ENCODE data around the gene ACBD6.

The ACBD6 gene

GRCh38 chr1:180369061-180369460, 133.3 kb downstream of the ACBD6 start:
- DNase-seq (ENCODE audit: low read depth): no peak

- DNase-seq (ENCODE audit: low read depth): peak; percentile 32
Measured at GRCh38 chr1:180366371-180367068, 135.9 kb downstream of the ACBD6 start.

DNA sequence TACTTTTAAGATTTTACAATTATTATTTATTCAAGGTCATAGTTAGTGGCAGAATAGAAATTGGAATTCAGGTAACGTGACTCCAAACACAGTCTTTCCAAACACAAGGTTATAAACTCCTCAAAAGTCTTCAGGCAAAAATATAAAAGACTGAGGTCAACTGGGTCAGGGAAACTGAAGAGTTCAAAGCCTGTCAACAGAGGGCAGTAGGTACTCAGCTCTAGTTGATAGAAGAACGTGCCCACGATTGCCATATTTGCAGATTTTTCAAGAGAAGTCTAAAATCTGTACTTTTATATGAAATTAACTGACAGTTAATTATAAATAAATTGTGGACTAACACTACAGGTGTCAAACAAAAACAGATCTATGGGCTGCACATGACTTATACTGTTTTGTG, 137.3 kb downstream of the ACBD6 start:
- DNase-seq (ENCODE audit: low read depth): peak; percentile 2

GRCh38 chr1:180363246-180363995, 139.0 kb downstream of the ACBD6 start:
- DNase-seq (ENCODE audit: low read depth): no peak

GRCh38 chr1:180360333-180361075, 141.9 kb downstream of the ACBD6 start:
- peak; percentile 76 for DNase-seq (ENCODE audit: low read depth)

- DNase-seq (ENCODE audit: low read depth): peak; percentile 8
Measured at GRCh38 chr1:180358649-180359048, 143.7 kb downstream of the ACBD6 start.

DNA sequence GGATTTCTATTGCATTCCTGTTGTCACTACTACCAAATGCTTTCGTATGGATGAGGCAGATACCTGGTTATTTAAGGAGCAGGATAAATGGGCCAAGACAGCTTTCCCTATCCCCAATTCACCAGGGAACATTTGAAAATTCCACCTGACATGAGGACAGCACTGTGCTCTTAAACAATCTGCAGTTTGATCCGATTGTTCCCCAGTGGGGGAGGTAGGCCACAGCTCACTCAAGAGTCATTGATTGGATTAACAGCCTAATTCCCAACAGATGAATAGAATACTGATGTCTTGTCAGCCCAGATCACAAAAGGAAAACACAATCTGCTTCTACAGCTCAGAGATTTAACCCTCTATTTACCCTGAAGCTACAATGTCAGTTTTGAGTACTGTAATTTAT, 148.4 kb downstream of the ACBD6 start:
- DNase-seq (ENCODE audit: low read depth): no peak

DNA sequence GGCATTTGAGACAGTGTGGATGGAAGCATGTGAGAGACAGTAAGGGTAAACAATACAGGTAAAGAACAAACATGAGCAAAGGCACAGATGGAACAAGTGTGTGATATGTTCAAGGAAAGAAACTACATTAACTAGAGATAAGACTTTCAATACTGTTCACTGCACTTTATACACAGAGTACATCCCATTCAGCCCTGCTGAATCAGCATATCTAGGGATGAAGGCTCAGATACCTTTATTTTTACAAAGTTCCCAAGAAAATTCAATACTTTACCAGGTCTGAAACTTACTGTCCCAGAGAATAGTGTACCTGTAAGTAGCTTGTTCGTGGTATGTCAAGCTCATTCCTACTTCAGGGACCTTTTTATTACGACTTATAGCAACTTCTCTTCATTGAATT, 149.8 kb downstream of the ACBD6 start:
- no peak for DNase-seq (ENCODE audit: low read depth)

- no peak for DNase-seq (ENCODE audit: low read depth)
Measured at GRCh38 chr1:180352021-180352420, 150.4 kb downstream of the ACBD6 start.

- DNase-seq (ENCODE audit: low read depth): no peak
Measured at GRCh38 chr1:180345148-180345547, 157.2 kb downstream of the ACBD6 start.

GRCh38 chr1:180343921-180344769, 158.2 kb downstream of the ACBD6 start:
- DNase-seq (ENCODE audit: low read depth): peak; percentile 53

DNA sequence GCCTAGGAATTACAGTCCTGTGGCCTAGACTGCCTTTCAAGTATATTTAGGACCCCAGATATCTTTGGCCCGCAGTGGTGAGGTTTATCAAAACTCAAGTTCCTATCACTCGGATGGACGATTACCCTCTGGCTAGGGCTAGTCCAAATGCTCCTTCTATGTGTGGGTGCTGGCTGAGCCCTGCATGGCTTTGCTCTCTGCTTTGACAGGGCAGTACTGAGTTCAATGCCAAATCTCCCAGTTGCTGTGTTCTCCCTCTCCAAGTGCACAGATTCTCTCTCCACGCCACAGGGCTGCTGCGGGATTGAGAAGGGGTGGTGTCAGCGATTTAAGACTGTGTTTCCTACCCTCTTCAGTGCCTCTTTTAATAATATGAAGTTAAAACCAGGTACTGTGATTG, 175.3 kb downstream of the ACBD6 start:
- DNase-seq (ENCODE audit: low read depth): no peak

DNA sequence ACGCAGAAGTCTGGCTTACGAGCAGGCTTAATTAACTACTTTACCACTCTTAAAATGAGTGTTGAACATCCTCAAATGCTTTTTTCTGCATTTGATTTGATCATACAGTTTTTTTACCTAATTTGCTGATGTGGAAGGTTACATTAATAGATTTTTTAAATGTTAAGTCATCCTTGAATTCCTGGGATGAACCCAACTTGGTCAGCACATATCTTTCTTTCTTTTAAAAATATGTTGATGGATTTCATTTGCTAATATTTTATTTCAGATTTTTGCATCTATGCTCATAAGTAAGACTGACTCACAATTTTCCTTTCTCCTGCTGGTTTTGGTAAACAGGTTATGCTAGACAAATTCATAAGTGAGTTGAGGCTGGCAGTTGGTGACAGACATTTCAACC, 189.5 kb downstream of the ACBD6 start:
- DNase-seq (ENCODE audit: low read depth): peak; percentile 29

- DNase-seq (ENCODE audit: low read depth): peak; percentile 67
Measured at GRCh38 chr1:180311011-180311730, 191.2 kb downstream of the ACBD6 start.

DNA sequence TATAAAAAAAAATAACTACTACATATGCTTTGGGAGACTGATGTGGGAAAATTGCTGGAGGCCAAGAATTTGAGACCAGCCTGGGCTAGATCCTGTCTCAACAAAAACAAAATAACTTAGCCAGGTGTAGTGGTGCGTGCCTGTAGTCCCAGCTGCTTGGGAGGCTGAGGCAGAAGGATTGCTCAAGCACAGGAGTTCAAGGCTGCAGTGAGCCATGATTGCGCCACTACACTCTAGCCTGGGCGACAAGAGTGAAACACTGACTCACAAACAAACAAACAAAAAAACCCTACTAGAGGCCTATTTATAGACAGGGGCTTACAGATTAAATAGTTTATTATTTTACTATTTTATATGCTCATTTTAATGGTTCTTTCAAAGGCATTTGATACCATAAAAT, 192.3 kb downstream of the ACBD6 start:
- DNase-seq (ENCODE audit: low read depth): peak; percentile 44

- DNase-seq (ENCODE audit: low read depth): peak; percentile 73
Measured at GRCh38 chr1:180309338-180309737, 193.0 kb downstream of the ACBD6 start.

DNA sequence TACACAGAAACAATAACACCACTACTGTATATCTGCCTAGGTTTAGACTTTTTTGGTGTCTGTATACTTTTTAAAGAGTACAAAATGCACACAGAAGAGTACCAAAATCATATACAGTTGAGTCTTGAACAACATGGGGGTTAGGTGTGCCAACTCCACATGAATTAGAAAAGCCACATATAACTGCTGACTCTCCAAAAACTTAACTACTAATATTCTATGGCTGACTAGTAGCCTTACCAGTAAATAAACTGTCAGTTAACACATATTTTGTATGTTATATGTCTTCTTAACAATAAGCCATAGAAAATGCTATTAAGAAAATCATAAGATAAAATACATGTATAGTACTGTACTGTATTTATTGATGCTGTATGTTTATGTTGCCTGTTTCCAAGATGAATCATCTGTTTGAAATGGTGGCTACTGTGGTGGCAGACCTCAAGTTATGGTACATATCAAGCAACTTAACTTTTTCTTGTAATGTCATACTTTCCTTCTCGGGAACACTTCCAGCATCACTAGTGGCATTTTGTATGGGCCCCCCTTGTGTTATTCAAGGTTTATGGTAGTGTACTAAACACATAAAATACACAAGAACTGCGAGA, 201.1 kb downstream of the ACBD6 start:
- DNase-seq (ENCODE audit: low read depth): peak; percentile 50

- no peak for DNase-seq (ENCODE audit: low read depth)
Measured at GRCh38 chr1:180299479-180300221, 202.7 kb downstream of the ACBD6 start.

GRCh38 chr1:180295999-180296398, 206.4 kb downstream of the ACBD6 start:
- DNase-seq (ENCODE audit: low read depth): no peak

GRCh38 chr1:180294711-180295110, 207.7 kb downstream of the ACBD6 start:
- no peak for DNase-seq (ENCODE audit: low read depth)
